ENCODE results near the gene CSTF1. TPM values are rescaled to one million over a fixed set of nuclear protein-coding genes. Genes with fewer than 3 reads are reported as not detected.
"Not testable (repeated sequence)": the region's sequence is repeated elsewhere in the genome, so short reads cannot be mapped to it uniquely, and the experiment has no call there.

The CSTF1 gene
- total RNA-seq, 2 donors from 2014 or later: 18.5 to 19.0 TPM

GRCh38 chr20:56393653-56394052 is 1.2 kb downstream of the CSTF1 start:
- intact Hi-C loops (cut with DNase I): loop anchor here in 1 of 2 donors (10.0 kb wide), 1 partner anchor 71 kb away; the partner anchor contains the start of gene RTF2
- DNase-seq (ENCODE audit: low spot score): no peak

- intact Hi-C loops (cut with DNase I): loop anchor here in 1 of 2 donors (10.0 kb wide), 1 partner anchor 70 kb away; the partner anchor contains the start of gene RTF2
- DNase-seq (ENCODE audit: low spot score): no peak
Observed at GRCh38 chr20:56395166-56395565, 2.7 kb downstream of the CSTF1 start.

GRCh38 chr20:56400001-56400640 is 7.7 kb downstream of the CSTF1 start:
- no peak for DNase-seq (ENCODE audit: low spot score)

GRCh38 chr20:56403465-56403864 is 11.0 kb downstream of the CSTF1 start:
- intact Hi-C loops (cut with DNase I): loop anchor here in 1 of 2 donors (10.0 kb wide), 1 partner anchor 61 kb away; the partner anchor contains the start of gene RTF2
- no peak for DNase-seq (ENCODE audit: low spot score)

More at GRCh38 chr20:56400001-56400640, 7.7 kb downstream of the CSTF1 start:
- intact Hi-C loops (cut with DNase I): loop anchor here in 1 of 2 donors (10.0 kb wide), 1 partner anchor 65 kb away; the partner anchor contains the start of gene RTF2

GRCh38 chr20:56405356-56405755 is 12.9 kb downstream of the CSTF1 start:
- intact Hi-C loops (cut with DNase I): loop anchor here in 1 of 2 donors (10.0 kb wide), 1 partner anchor 59 kb away; the partner anchor contains the start of gene RTF2

GRCh38 chr20:56406910-56407309 is 14.5 kb downstream of the CSTF1 start:
- intact Hi-C loops (cut with DNase I): loop anchor here in 1 of 2 donors (10.0 kb wide), 1 partner anchor 58 kb away; the partner anchor contains the start of gene RTF2
- DNase-seq (ENCODE audit: low spot score): no peak

More at GRCh38 chr20:56405356-56405755, 12.9 kb downstream of the CSTF1 start:
- not testable (repeated sequence) for DNase-seq (ENCODE audit: low spot score)

GRCh38 chr20:56409521-56409920 is 17.1 kb downstream of the CSTF1 start:
- no peak for DNase-seq (ENCODE audit: low spot score)
- intact Hi-C loops (cut with DNase I): loop anchor here in 1 of 2 donors (10.0 kb wide), 1 partner anchor 55 kb away; the partner anchor contains the start of gene RTF2

GRCh38 chr20:56409956-56410355 is 17.5 kb downstream of the CSTF1 start:
- no peak for DNase-seq (ENCODE audit: low spot score)
- intact Hi-C loops (cut with DNase I): loop anchor here in 1 of 2 donors (10.0 kb wide), 1 partner anchor 55 kb away; the partner anchor contains the start of gene RTF2

- intact Hi-C loops (cut with DNase I); DNase-seq (ENCODE audit: low spot score): not testable (repeated sequence)
Observed at GRCh38 chr20:56411287-56411686, 18.8 kb downstream of the CSTF1 start.

- DNase-seq (ENCODE audit: low spot score): no peak
- intact Hi-C loops (cut with DNase I): no loop called here
Observed at GRCh38 chr20:56411759-56412472, 19.5 kb downstream of the CSTF1 start, which contains the start of gene CASS4. Gene CASS4, plus strand, starts transcription at chr20:56412260. Its CDS starts 199 bp downstream, at chr20:56412459.

- intact Hi-C loops (cut with DNase I): no loop called here
- no peak for DNase-seq (ENCODE audit: low spot score)
Observed at GRCh38 chr20:56412473-56412790, 20.0 kb downstream of the CSTF1 start.

GRCh38 chr20:56412949-56413348 is 20.5 kb downstream of the CSTF1 start:
- no peak for DNase-seq (ENCODE audit: low spot score)
- intact Hi-C loops (cut with DNase I): no loop called here

GRCh38 chr20:56414842-56415765 is 22.7 kb downstream of the CSTF1 start:
- DNase-seq (ENCODE audit: low spot score): no peak
- intact Hi-C loops (cut with DNase I): no loop called here

GRCh38 chr20:56417402-56417801 is 25.0 kb downstream of the CSTF1 start:
- intact Hi-C loops (cut with DNase I): no loop called here

GRCh38 chr20:56417911-56418310 is 25.5 kb downstream of the CSTF1 start:
- intact Hi-C loops (cut with DNase I): no loop called here
- DNase-seq (ENCODE audit: low spot score): no peak

More at GRCh38 chr20:56417402-56417801, 25.0 kb downstream of the CSTF1 start:
- no peak for DNase-seq (ENCODE audit: low spot score)

- no peak for DNase-seq (ENCODE audit: low spot score)
- intact Hi-C loops (cut with DNase I): no loop called here
Observed at GRCh38 chr20:56418385-56418861, 26.0 kb downstream of the CSTF1 start.

GRCh38 chr20:56420028-56420427 is 27.6 kb downstream of the CSTF1 start:
- intact Hi-C loops (cut with DNase I): no loop called here

GRCh38 chr20:56420940-56421688 is 28.7 kb downstream of the CSTF1 start:
- intact Hi-C loops (cut with DNase I): no loop called here
- DNase-seq (ENCODE audit: low spot score): no peak

More at GRCh38 chr20:56420028-56420427, 27.6 kb downstream of the CSTF1 start:
- DNase-seq (ENCODE audit: low spot score): no peak

Measured in posterior vena cava (tissue), 2 donors.